ENCODE measurements around the gene CFAP77.

Gene CFAP77

GRCh38 chr9:132497731-132498130 is 87.7 kb downstream of the CFAP77 start:
- no peak for DNase-seq

GRCh38 chr9:132498531-132499210 is 88.7 kb downstream of the CFAP77 start:
- DNase-seq, result no peak

- DNase-seq, result no peak
These were observed 89.2 kb downstream of the CFAP77 start for GRCh38 chr9:132499251-132499650.

GRCh38 chr9:132500193-132500592 is 90.2 kb downstream of the CFAP77 start:
- DNase-seq, result no peak

- DNase-seq, result no peak
These were observed 92.5 kb downstream of the CFAP77 start for GRCh38 chr9:132502480-132502879.

GRCh38 chr9:132503116-132503515 is 93.1 kb downstream of the CFAP77 start:
- DNase-seq, result no peak

GRCh38 chr9:132504488-132504887 is 94.5 kb downstream of the CFAP77 start:
- no peak for DNase-seq

- DNase-seq, result no peak
These were observed 96.1 kb downstream of the CFAP77 start for GRCh38 chr9:132505991-132506655.

- no peak for DNase-seq
These were observed 97.1 kb downstream of the CFAP77 start for GRCh38 chr9:132506977-132507669.

- DNase-seq, result peak; percentile 69
These were observed 97.9 kb downstream of the CFAP77 start for GRCh38 chr9:132507670-132508469.

- no peak for DNase-seq
These were observed 100.2 kb downstream of the CFAP77 start for GRCh38 chr9:132509928-132510874.

GRCh38 chr9:132511191-132511999 is 101.4 kb downstream of the CFAP77 start:
- no peak for DNase-seq

- no peak for DNase-seq
These were observed 103.4 kb downstream of the CFAP77 start for GRCh38 chr9:132513416-132513815.

- no peak for DNase-seq
These were observed 104.2 kb downstream of the CFAP77 start for GRCh38 chr9:132514011-132514744.

- DNase-seq, result no peak
These were observed 104.8 kb downstream of the CFAP77 start for GRCh38 chr9:132514821-132515220.

- no peak for DNase-seq
These were observed 106.3 kb downstream of the CFAP77 start for GRCh38 chr9:132516301-132516700.

- DNase-seq, result no peak
These were observed 106.9 kb downstream of the CFAP77 start for GRCh38 chr9:132516911-132517310.

- no peak for DNase-seq
These were observed 108.0 kb downstream of the CFAP77 start for GRCh38 chr9:132517815-132518550.

GRCh38 chr9:132518626-132519025 is 108.6 kb downstream of the CFAP77 start:
- DNase-seq, result no peak

- DNase-seq, result no peak
These were observed 109.0 kb downstream of the CFAP77 start for GRCh38 chr9:132519033-132519432.
